ENCODE results near the gene THAP12. TPM values are rescaled to one million over a fixed set of nuclear protein-coding genes. Genes with fewer than 3 reads are reported as not detected.

The THAP12 gene
- total and polyA plus RNA-seq, 2 experiments from 2014 or later = 20.1 to 36.0 TPM

- TF ChIP-seq, protein P1, sequence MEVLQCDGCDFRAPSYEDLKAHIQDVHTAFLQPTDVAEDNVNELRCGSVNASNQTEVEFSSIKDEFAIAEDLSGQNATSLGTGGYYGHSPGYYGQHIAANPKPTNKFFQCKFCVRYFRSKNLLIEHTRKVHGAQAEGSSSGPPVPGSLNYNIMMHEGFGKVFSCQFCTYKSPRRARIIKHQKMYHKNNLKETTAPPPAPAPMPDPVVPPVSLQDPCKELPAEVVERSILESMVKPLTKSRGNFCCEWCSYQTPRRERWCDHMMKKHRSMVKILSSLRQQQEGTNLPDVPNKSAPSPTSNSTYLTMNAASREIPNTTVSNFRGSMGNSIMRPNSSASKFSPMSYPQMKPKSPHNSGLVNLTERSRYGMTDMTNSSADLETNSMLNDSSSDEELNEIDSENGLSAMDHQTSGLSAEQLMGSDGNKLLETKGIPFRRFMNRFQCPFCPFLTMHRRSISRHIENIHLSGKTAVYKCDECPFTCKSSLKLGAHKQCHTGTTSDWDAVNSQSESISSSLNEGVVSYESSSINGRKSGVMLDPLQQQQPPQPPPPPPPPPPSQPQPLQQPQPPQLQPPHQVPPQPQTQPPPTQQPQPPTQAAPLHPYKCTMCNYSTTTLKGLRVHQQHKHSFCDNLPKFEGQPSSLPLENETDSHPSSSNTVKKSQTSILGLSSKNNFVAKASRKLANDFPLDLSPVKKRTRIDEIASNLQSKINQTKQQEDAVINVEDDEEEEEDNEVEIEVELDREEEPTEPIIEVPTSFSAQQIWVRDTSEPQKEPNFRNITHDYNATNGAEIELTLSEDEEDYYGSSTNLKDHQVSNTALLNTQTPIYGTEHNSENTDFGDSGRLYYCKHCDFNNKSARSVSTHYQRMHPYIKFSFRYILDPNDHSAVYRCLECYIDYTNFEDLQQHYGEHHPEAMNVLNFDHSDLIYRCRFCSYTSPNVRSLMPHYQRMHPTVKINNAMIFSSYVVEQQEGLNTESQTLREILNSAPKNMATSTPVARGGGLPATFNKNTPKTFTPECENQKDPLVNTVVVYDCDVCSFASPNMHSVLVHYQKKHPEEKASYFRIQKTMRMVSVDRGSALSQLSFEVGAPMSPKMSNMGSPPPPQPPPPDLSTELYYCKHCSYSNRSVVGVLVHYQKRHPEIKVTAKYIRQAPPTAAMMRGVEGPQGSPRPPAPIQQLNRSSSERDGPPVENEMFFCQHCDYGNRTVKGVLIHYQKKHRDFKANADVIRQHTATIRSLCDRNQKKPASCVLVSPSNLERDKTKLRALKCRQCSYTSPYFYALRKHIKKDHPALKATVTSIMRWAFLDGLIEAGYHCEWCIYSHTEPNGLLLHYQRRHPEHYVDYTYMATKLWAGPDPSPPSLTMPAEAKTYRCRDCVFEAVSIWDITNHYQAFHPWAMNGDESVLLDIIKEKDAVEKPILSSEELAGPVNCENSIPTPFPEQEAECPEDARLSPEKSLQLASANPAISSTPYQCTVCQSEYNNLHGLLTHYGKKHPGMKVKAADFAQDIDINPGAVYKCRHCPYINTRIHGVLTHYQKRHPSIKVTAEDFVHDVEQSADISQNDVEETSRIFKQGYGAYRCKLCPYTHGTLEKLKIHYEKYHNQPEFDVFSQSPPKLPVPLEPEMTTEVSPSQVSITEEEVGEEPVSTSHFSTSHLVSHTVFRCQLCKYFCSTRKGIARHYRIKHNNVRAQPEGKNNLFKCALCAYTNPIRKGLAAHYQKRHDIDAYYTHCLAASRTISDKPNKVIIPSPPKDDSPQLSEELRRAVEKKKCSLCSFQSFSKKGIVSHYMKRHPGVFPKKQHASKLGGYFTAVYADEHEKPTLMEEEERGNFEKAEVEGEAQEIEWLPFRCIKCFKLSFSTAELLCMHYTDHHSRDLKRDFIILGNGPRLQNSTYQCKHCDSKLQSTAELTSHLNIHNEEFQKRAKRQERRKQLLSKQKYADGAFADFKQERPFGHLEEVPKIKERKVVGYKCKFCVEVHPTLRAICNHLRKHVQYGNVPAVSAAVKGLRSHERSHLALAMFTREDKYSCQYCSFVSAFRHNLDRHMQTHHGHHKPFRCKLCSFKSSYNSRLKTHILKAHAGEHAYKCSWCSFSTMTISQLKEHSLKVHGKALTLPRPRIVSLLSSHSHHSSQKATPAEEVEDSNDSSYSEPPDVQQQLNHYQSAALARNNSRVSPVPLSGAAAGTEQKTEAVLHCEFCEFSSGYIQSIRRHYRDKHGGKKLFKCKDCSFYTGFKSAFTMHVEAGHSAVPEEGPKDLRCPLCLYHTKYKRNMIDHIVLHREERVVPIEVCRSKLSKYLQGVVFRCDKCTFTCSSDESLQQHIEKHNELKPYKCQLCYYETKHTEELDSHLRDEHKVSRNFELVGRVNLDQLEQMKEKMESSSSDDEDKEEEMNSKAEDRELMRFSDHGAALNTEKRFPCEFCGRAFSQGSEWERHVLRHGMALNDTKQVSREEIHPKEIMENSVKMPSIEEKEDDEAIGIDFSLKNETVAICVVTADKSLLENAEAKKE (CRISPR knock-in tag; IDR thresholded peaks at IDR 0.05) = no peak
- TF ChIP-seq EZH2phosphoT487 (IDR thresholded peaks at IDR 0.05; ENCODE audit: unreplicated experiment) = no peak
- TF ChIP-seq CREB1 (CRISPR knock-in tag; IDR thresholded peaks at IDR 0.05; ENCODE audit: low read depth) = no peak
- no peak for TF ChIP-seq STAT1 (IDR thresholded peaks at IDR 0.05; ENCODE audit: unreplicated experiment)
- no peak for TF ChIP-seq JUNB (IDR thresholded peaks at IDR 0.05; ENCODE audit: unreplicated experiment)
- no peak for TF ChIP-seq NANOG (IDR thresholded peaks at IDR 0.05; ENCODE audit: borderline replicate concordance)
- TF ChIP-seq CTCF (conservative IDR thresholded peaks at IDR 0.05; ENCODE audit: low read depth in 2 of 2) = no peak
- no peak for TF ChIP-seq ZNF331 (CRISPR knock-in tag; IDR thresholded peaks at IDR 0.05; ENCODE audit: low read depth)
- TF ChIP-seq ZNF114 (CRISPR knock-in tag; IDR thresholded peaks at IDR 0.05) = no peak
Measured at GRCh38 chr11:76303399-76303798, 77.5 kb downstream of the THAP12 start (continued).

DNA sequence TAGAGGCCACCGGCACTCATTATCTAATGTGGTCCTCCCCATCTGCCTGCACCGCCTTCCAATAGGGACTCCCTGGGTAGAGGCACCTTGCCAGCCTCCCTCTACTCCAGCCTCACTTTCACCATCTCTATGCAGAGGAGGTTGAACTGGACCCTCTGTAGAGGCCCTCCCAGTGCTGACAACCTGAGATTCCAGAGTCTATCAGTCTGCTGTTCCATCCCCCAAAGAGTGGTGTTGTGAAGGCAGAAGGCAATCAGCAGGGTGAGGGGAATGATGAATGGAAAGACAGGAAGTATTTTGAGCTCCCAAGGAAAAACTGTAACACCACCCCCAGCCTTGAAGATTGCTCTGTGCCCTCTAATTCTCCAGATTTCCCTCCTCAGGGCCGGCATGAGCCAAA is 77.9 kb downstream of the THAP12 start:
- no peak overlapping the region for H3K4me3 Mint-ChIP-seq
- H3K27me3 Mint-ChIP-seq (ENCODE audit: insufficient read depth, low read depth, poor library complexity) = peaks cover 20% of the 10 kb centered on the region
- Histone ChIP-seq H3K9me2 (ENCODE audit: insufficient read depth) (no peaks in the 10 kb centered on the region), H3K4me1 (ENCODE audit: insufficient read depth) (peaks cover 4% of the 10 kb centered on the region; the same call in 1 of the 2 replicates), H3K4me3 (no peak overlapping the region), H3K27ac (ENCODE audit: low read depth) (no peak overlapping the region), H3K36me3 (ENCODE audit: insufficient read depth) (no peaks in the 10 kb centered on the region), H3F3A (replicated peaks; ENCODE audit: low read depth) (no peaks in the 10 kb centered on the region), H2AFZ (no peak overlapping the region), H3K27me3 (ENCODE audit: insufficient read depth) (no peaks in the 10 kb centered on the region), H3K79me2 (replicated peaks; ENCODE audit: insufficient read depth) (no peaks in the 10 kb centered on the region), H3K4me2 (no peak overlapping the region), H4K20me1 (replicated peaks; ENCODE audit: insufficient read depth) (no peaks in the 10 kb centered on the region)
- no peaks in the 10 kb centered on the region for H3K36me3 Mint-ChIP-seq (ENCODE audit: low read depth)
- peaks cover 9% of the 10 kb centered on the region for H3K4me1 Mint-ChIP-seq
- ATAC-seq (no peak), DNase-seq (ENCODE audit: low spot score) (no peak)
- H3K9me3 Mint-ChIP-seq = no peaks in the 10 kb centered on the region
- no peak overlapping the region for H3K27ac Mint-ChIP-seq
- TF ChIP-seq CREB1 (CRISPR knock-in tag; IDR thresholded peaks at IDR 0.05; ENCODE audit: low read depth) (no peak), EZH2 (IDR thresholded peaks at IDR 0.05; ENCODE audit: low read depth, unreplicated experiment) (no peak), EZH2phosphoT487 (IDR thresholded peaks at IDR 0.05; ENCODE audit: unreplicated experiment) (no peak), CTCF (conservative IDR thresholded peaks at IDR 0.05; ENCODE audit: low read depth in 2 of 2) (no peak), ZNF114 (CRISPR knock-in tag; IDR thresholded peaks at IDR 0.05) (no peak)
- TF ChIP-seq, protein P2, sequence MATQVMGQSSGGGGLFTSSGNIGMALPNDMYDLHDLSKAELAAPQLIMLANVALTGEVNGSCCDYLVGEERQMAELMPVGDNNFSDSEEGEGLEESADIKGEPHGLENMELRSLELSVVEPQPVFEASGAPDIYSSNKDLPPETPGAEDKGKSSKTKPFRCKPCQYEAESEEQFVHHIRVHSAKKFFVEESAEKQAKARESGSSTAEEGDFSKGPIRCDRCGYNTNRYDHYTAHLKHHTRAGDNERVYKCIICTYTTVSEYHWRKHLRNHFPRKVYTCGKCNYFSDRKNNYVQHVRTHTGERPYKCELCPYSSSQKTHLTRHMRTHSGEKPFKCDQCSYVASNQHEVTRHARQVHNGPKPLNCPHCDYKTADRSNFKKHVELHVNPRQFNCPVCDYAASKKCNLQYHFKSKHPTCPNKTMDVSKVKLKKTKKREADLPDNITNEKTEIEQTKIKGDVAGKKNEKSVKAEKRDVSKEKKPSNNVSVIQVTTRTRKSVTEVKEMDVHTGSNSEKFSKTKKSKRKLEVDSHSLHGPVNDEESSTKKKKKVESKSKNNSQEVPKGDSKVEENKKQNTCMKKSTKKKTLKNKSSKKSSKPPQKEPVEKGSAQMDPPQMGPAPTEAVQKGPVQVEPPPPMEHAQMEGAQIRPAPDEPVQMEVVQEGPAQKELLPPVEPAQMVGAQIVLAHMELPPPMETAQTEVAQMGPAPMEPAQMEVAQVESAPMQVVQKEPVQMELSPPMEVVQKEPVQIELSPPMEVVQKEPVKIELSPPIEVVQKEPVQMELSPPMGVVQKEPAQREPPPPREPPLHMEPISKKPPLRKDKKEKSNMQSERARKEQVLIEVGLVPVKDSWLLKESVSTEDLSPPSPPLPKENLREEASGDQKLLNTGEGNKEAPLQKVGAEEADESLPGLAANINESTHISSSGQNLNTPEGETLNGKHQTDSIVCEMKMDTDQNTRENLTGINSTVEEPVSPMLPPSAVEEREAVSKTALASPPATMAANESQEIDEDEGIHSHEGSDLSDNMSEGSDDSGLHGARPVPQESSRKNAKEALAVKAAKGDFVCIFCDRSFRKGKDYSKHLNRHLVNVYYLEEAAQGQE (IDR thresholded peaks at IDR 0.05; ENCODE audit: unreplicated experiment) = no peak
